ENCODE results near the gene PNPLA6.
A peak's percentile ranks its signal among the peaks of the same experiment; 100 is the strongest.

PNPLA6 gene

GRCh38 chr19:7535047-7535997, at the start of gene PNPLA6:
TSS of gene PNPLA6 (plus strand) at chr19:7535717. CDS start at chr19:7535789, 72 bp downstream.
- peaks cover 21% of the 10 kb centered on the region for H3K36me3 ChIP-seq (ENCODE audit: control insufficient read depth, insufficient read depth, low read length)

GRCh38 chr19:7486923-7487322, 48.6 kb upstream of the PNPLA6 start:
- no peak overlapping the region for H3K9ac ChIP-seq (ENCODE audit: low read length)
- H3K27ac ChIP-seq (ENCODE audit: low read depth, low read length), result no peak overlapping the region
- H3K9me3 ChIP-seq (ENCODE audit: control insufficient read depth, insufficient read depth, low read depth, low read length), result no peaks in the 10 kb centered on the region
- H3K27me3 ChIP-seq (ENCODE audit: control insufficient read depth, insufficient read depth, low read length), result no peaks in the 10 kb centered on the region
- no peaks in the 10 kb centered on the region for H3K36me3 ChIP-seq (ENCODE audit: control insufficient read depth, insufficient read depth, low read length)
- H3K4me3 ChIP-seq (ENCODE audit: low read depth, low read length), result no peak overlapping the region
- H3K4me1 ChIP-seq (ENCODE audit: control insufficient read depth, insufficient read depth, low read length), result peaks cover 21% of the 10 kb centered on the region

More at GRCh38 chr19:7535047-7535997, at the start of gene PNPLA6:
- Histone ChIP-seq H3K9ac (ENCODE audit: low read length) (peak within 1 kb of the TSS; percentile 77), H3K4me3 (ENCODE audit: low read depth, low read length) (peak within 1 kb of the TSS; percentile 98), H3K27ac (ENCODE audit: low read depth, low read length) (0 out of 2 replicates have a peak within 1 kb of the TSS, but pooled peaks have one; percentile 20), H3K27me3 (ENCODE audit: control insufficient read depth, insufficient read depth, low read length) (no peaks in the 10 kb centered on the region), H3K4me1 (ENCODE audit: control insufficient read depth, insufficient read depth, low read length) (no peaks in the 10 kb centered on the region), H3K9me3 (ENCODE audit: control insufficient read depth, insufficient read depth, low read depth, low read length) (no peaks in the 10 kb centered on the region)

GRCh38 chr19:7488736-7489353, 46.7 kb upstream of the PNPLA6 start, which contains the start of gene PEX11G:
TSS of gene PEX11G (minus strand) at chr19:7489035. CDS start at chr19:7489010, 25 bp downstream.
- peak within 1 kb of the TSS; percentile 62 for H3K9ac ChIP-seq (ENCODE audit: low read length)
- H3K27ac ChIP-seq (ENCODE audit: low read depth, low read length), result no peak within 1 kb of the TSS

GRCh38 chr19:7489609-7490044, 45.9 kb upstream of the PNPLA6 start:
- Histone ChIP-seq H3K4me3 (ENCODE audit: low read depth, low read length) (no peak overlapping the region), H3K4me1 (ENCODE audit: control insufficient read depth, insufficient read depth, low read length) (peaks cover 9% of the 10 kb centered on the region), H3K9me3 (ENCODE audit: control insufficient read depth, insufficient read depth, low read depth, low read length) (no peaks in the 10 kb centered on the region), H3K9ac (ENCODE audit: low read length) (no peak overlapping the region), H3K36me3 (ENCODE audit: control insufficient read depth, insufficient read depth, low read length) (no peaks in the 10 kb centered on the region), H3K27ac (ENCODE audit: low read depth, low read length) (no peak overlapping the region), H3K27me3 (ENCODE audit: control insufficient read depth, insufficient read depth, low read length) (no peaks in the 10 kb centered on the region)

More at GRCh38 chr19:7488736-7489353, 46.7 kb upstream of the PNPLA6 start, which contains the start of gene PEX11G:
- Histone ChIP-seq H3K9me3 (ENCODE audit: control insufficient read depth, insufficient read depth, low read depth, low read length) (no peaks in the 10 kb centered on the region), H3K4me1 (ENCODE audit: control insufficient read depth, insufficient read depth, low read length) (peaks cover 9% of the 10 kb centered on the region), H3K4me3 (ENCODE audit: low read depth, low read length) (peak within 1 kb of the TSS; percentile 65), H3K27me3 (ENCODE audit: control insufficient read depth, insufficient read depth, low read length) (no peaks in the 10 kb centered on the region), H3K36me3 (ENCODE audit: control insufficient read depth, insufficient read depth, low read length) (no peaks in the 10 kb centered on the region)

GRCh38 chr19:7492142-7492541, 43.4 kb upstream of the PNPLA6 start:
- Histone ChIP-seq H3K4me3 (ENCODE audit: low read depth, low read length) (no peak overlapping the region), H3K4me1 (ENCODE audit: control insufficient read depth, insufficient read depth, low read length) (peaks cover 9% of the 10 kb centered on the region), H3K27me3 (ENCODE audit: control insufficient read depth, insufficient read depth, low read length) (peaks cover 3% of the 10 kb centered on the region; the same call in 1 of the 2 replicates), H3K9ac (ENCODE audit: low read length) (no peak overlapping the region), H3K27ac (ENCODE audit: low read depth, low read length) (no peak overlapping the region), H3K9me3 (ENCODE audit: control insufficient read depth, insufficient read depth, low read depth, low read length) (no peaks in the 10 kb centered on the region), H3K36me3 (ENCODE audit: control insufficient read depth, insufficient read depth, low read length) (no peaks in the 10 kb centered on the region)

GRCh38 chr19:7492558-7492957, 43.0 kb upstream of the PNPLA6 start:
- Histone ChIP-seq H3K36me3 (ENCODE audit: control insufficient read depth, insufficient read depth, low read length) (no peaks in the 10 kb centered on the region), H3K9ac (ENCODE audit: low read length) (no peak overlapping the region), H3K27ac (ENCODE audit: low read depth, low read length) (no peak overlapping the region), H3K4me1 (ENCODE audit: control insufficient read depth, insufficient read depth, low read length) (peaks cover 9% of the 10 kb centered on the region), H3K4me3 (ENCODE audit: low read depth, low read length) (no peak overlapping the region), H3K9me3 (ENCODE audit: control insufficient read depth, insufficient read depth, low read depth, low read length) (no peaks in the 10 kb centered on the region), H3K27me3 (ENCODE audit: control insufficient read depth, insufficient read depth, low read length) (peaks cover 3% of the 10 kb centered on the region; the same call in 1 of the 2 replicates)

GRCh38 chr19:7494416-7495098, 41.0 kb upstream of the PNPLA6 start:
- no peaks in the 10 kb centered on the region for H3K36me3 ChIP-seq (ENCODE audit: control insufficient read depth, insufficient read depth, low read length)
- H3K27me3 ChIP-seq (ENCODE audit: control insufficient read depth, insufficient read depth, low read length), result peaks cover 11% of the 10 kb centered on the region
- H3K9ac ChIP-seq (ENCODE audit: low read length), result no peak overlapping the region
- H3K4me1 ChIP-seq (ENCODE audit: control insufficient read depth, insufficient read depth, low read length), result peaks cover 4% of the 10 kb centered on the region; the same call in 1 of the 2 replicates
- no peaks in the 10 kb centered on the region for H3K9me3 ChIP-seq (ENCODE audit: control insufficient read depth, insufficient read depth, low read depth, low read length)
- H3K27ac ChIP-seq (ENCODE audit: low read depth, low read length), result no peak overlapping the region
- no peak overlapping the region for H3K4me3 ChIP-seq (ENCODE audit: low read depth, low read length)

GRCh38 chr19:7497292-7497691, 38.2 kb upstream of the PNPLA6 start:
- Histone ChIP-seq H3K4me1 (ENCODE audit: control insufficient read depth, insufficient read depth, low read length) (no peaks in the 10 kb centered on the region), H3K27me3 (ENCODE audit: control insufficient read depth, insufficient read depth, low read length) (peaks cover 36% of the 10 kb centered on the region), H3K4me3 (ENCODE audit: low read depth, low read length) (no peak overlapping the region), H3K36me3 (ENCODE audit: control insufficient read depth, insufficient read depth, low read length) (no peaks in the 10 kb centered on the region), H3K27ac (ENCODE audit: low read depth, low read length) (no peak overlapping the region), H3K9ac (ENCODE audit: low read length) (no peak overlapping the region), H3K9me3 (ENCODE audit: control insufficient read depth, insufficient read depth, low read depth, low read length) (no peaks in the 10 kb centered on the region)

- Histone ChIP-seq H3K9ac (ENCODE audit: low read length) (no peak overlapping the region), H3K4me3 (ENCODE audit: low read depth, low read length) (peak overlapping the region; percentile 61), H3K27ac (ENCODE audit: low read depth, low read length) (no peak overlapping the region), H3K36me3 (ENCODE audit: control insufficient read depth, insufficient read depth, low read length) (no peaks in the 10 kb centered on the region), H3K9me3 (ENCODE audit: control insufficient read depth, insufficient read depth, low read depth, low read length) (no peaks in the 10 kb centered on the region), H3K27me3 (ENCODE audit: control insufficient read depth, insufficient read depth, low read length) (peaks cover 58% of the 10 kb centered on the region), H3K4me1 (ENCODE audit: control insufficient read depth, insufficient read depth, low read length) (peaks cover 9% of the 10 kb centered on the region; the same call in 1 of the 2 replicates)
Observed at GRCh38 chr19:7500811-7501450, 34.6 kb upstream of the PNPLA6 start.

- Histone ChIP-seq H3K27ac (ENCODE audit: low read depth, low read length) (no peak overlapping the region), H3K9me3 (ENCODE audit: control insufficient read depth, insufficient read depth, low read depth, low read length) (no peaks in the 10 kb centered on the region), H3K4me1 (ENCODE audit: control insufficient read depth, insufficient read depth, low read length) (peaks cover 11% of the 10 kb centered on the region; the same call in 1 of the 2 replicates), H3K4me3 (ENCODE audit: low read depth, low read length) (no peak overlapping the region), H3K27me3 (ENCODE audit: control insufficient read depth, insufficient read depth, low read length) (peaks cover 56% of the 10 kb centered on the region), H3K9ac (ENCODE audit: low read length) (no peak overlapping the region), H3K36me3 (ENCODE audit: control insufficient read depth, insufficient read depth, low read length) (no peaks in the 10 kb centered on the region)
Observed at GRCh38 chr19:7502552-7502951, 33.0 kb upstream of the PNPLA6 start.

Measured in HUES6 (cell line).